ENCODE data around the gene RRP8. TPM values are rescaled to one million over a fixed set of nuclear protein-coding genes. Genes with fewer than 3 reads are reported as not detected.

RRP8 gene
- total and polyA plus RNA-seq, 10 of the 15 experiments (the other 5 are each of a cell fraction or from before 2014, with no cell fraction given), result 4.7 to 51.2 (median 23.9) TPM

DNA sequence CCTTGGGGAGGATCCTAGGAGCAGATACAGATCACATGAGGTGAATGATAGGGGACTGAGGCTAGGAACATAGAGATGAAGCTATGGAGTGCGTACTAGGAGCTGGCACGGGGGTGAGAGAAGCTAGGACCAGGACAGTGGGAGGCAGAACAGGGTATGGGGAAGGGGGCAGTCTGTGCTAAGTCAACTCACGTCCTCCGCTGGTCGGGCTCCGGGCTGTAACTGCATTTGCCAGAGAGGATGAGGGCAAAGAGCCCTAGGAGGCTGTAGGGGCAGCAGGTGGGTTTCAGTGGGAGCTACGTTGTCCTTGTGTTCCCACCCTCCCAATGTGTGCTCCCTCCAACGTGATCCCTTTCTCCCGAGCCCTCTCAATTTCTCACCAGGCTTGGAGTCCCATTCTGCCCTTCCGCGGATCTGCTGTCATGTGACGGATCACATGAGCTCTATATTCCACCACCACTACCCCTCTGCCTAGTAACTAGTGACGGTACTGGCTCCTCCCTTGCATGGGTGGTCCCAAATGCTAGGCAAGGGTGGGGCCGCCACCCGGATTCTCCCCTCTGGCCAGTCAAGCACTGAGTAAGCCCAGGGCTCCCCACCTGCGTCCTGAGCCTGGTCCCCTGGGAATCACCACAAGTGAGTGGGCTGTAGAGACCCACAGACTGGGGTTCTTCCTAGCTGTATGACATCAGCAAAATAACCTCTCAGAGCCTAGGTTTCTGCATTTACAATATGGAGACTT is 15.8 kb upstream of the RRP8 start, which contains the start of gene TPP1 (continued):
- no peak for TF ChIP-seq BCLAF1 (IDR thresholded peaks at IDR 0.05)
- TF ChIP-seq ATF7 (IDR thresholded peaks at IDR 0.05; ENCODE audit: low read depth), result peak; percentile 81
- no peak for TF ChIP-seq PML (IDR thresholded peaks at IDR 0.05; ENCODE audit: low read length)
- peak; percentile 54; the same call in 1 of the 2 replicates for TF ChIP-seq HCFC1 (IDR thresholded peaks at IDR 0.05; ENCODE audit: low read length)
- TF ChIP-seq ZNF622 (IDR thresholded peaks at IDR 0.05), result no peak
- no peak for TF ChIP-seq IRF3 (IDR thresholded peaks at IDR 0.05)
- no peak for TF ChIP-seq NR2C2 (IDR thresholded peaks at IDR 0.05; ENCODE audit: borderline replicate concordance, control insufficient read depth, insufficient read length, low read depth)
- TF ChIP-seq FOXM1 (IDR thresholded peaks at IDR 0.05; ENCODE audit: low read depth, low read length), result no peak
- TF ChIP-seq, protein P1, sequence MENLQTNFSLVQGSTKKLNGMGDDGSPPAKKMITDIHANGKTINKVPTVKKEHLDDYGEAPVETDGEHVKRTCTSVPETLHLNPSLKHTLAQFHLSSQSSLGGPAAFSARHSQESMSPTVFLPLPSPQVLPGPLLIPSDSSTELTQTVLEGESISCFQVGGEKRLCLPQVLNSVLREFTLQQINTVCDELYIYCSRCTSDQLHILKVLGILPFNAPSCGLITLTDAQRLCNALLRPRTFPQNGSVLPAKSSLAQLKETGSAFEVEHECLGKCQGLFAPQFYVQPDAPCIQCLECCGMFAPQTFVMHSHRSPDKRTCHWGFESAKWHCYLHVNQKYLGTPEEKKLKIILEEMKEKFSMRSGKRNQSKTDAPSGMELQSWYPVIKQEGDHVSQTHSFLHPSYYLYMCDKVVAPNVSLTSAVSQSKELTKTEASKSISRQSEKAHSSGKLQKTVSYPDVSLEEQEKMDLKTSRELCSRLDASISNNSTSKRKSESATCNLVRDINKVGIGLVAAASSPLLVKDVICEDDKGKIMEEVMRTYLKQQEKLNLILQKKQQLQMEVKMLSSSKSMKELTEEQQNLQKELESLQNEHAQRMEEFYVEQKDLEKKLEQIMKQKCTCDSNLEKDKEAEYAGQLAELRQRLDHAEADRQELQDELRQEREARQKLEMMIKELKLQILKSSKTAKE (IDR thresholded peaks at IDR 0.05; ENCODE audit: low read depth, poor library complexity, severe bottlenecking), result peak; percentile 38
- TF ChIP-seq SMAD5 (IDR thresholded peaks at IDR 0.05; ENCODE audit: low read depth), result no peak
- TF ChIP-seq NKRF (conservative IDR thresholded peaks at IDR 0.05), result peak; percentile 89
- TF ChIP-seq SMAD1 (IDR thresholded peaks at IDR 0.05; ENCODE audit: low read depth, partially characterized antibody), result no peak
- 0 out of 2 replicates have a peak, but pooled peaks have one; percentile 12 for TF ChIP-seq BCL11A (IDR thresholded peaks at IDR 0.05; ENCODE audit: low read depth, low read length)
- TF ChIP-seq, protein P2, sequence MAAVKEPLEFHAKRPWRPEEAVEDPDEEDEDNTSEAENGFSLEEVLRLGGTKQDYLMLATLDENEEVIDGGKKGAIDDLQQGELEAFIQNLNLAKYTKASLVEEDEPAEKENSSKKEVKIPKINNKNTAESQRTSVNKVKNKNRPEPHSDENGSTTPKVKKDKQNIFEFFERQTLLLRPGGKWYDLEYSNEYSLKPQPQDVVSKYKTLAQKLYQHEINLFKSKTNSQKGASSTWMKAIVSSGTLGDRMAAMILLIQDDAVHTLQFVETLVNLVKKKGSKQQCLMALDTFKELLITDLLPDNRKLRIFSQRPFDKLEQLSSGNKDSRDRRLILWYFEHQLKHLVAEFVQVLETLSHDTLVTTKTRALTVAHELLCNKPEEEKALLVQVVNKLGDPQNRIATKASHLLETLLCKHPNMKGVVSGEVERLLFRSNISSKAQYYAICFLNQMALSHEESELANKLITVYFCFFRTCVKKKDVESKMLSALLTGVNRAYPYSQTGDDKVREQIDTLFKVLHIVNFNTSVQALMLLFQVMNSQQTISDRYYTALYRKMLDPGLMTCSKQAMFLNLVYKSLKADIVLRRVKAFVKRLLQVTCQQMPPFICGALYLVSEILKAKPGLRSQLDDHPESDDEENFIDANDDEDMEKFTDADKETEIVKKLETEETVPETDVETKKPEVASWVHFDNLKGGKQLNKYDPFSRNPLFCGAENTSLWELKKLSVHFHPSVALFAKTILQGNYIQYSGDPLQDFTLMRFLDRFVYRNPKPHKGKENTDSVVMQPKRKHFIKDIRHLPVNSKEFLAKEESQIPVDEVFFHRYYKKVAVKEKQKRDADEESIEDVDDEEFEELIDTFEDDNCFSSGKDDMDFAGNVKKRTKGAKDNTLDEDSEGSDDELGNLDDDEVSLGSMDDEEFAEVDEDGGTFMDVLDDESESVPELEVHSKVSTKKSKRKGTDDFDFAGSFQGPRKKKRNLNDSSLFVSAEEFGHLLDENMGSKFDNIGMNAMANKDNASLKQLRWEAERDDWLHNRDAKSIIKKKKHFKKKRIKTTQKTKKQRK (IDR thresholded peaks at IDR 0.05; ENCODE audit: low read depth, low read length), result no peak

Measured in GM12878 (cell line).